GM12872 (cell line): ENCODE results near the gene HSD17B2.

Experiments used
- TF ChIP-seq, protein P1 (sequence below): IDR thresholded peaks from 3 replicates; pipeline ENCODE4 v1.5.1; 2011; ENCODE audit warnings: low read depth, mild to moderate bottlenecking, low read length, moderate library complexity; ENCODE audit not compliant: insufficient read depth

HSD17B2 gene

DNA sequence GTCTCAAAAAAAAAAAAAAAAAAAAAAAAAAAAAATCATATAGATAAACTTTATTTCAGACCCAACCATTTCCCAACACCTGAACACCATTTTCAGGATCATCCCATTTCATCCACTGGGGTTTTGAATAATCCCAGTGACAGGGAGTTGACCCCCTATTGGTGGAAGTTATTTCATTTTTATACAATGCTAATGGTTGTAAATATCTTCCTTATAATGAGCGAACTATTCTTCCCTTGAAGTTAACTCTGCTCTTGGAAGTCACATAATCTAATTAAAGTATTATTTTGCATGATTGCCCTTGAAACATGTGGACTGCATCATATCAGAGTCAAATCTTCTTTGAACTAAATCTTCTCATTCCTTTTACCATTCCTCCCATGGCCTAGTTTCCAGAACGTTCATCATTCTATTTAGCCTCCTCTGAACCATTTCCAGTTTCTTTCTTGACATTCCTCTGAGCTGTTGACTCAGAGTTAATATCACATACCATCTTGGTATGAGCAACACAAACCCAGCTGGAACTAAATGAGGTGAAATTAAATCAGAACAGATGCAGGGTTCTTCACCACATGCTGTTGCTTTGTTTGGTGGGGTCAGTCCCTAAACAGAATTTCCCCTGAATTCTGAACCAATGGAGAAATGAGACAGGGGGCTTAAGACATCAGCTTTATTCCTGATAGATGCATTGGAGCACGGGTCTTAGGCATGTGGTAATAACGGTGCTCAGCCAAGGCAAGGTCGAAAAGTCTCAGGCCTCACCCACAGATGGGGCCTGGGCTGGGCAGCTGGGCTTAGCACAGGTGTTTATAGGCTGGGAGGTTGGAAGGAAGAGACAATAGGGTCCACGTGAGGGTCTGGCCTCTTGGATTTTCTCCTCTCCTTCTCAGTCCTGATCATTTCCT is 8.9 kb downstream of the HSD17B2 start:
- TF ChIP-seq, protein P1, sequence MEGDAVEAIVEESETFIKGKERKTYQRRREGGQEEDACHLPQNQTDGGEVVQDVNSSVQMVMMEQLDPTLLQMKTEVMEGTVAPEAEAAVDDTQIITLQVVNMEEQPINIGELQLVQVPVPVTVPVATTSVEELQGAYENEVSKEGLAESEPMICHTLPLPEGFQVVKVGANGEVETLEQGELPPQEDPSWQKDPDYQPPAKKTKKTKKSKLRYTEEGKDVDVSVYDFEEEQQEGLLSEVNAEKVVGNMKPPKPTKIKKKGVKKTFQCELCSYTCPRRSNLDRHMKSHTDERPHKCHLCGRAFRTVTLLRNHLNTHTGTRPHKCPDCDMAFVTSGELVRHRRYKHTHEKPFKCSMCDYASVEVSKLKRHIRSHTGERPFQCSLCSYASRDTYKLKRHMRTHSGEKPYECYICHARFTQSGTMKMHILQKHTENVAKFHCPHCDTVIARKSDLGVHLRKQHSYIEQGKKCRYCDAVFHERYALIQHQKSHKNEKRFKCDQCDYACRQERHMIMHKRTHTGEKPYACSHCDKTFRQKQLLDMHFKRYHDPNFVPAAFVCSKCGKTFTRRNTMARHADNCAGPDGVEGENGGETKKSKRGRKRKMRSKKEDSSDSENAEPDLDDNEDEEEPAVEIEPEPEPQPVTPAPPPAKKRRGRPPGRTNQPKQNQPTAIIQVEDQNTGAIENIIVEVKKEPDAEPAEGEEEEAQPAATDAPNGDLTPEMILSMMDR: no peak

DNA sequence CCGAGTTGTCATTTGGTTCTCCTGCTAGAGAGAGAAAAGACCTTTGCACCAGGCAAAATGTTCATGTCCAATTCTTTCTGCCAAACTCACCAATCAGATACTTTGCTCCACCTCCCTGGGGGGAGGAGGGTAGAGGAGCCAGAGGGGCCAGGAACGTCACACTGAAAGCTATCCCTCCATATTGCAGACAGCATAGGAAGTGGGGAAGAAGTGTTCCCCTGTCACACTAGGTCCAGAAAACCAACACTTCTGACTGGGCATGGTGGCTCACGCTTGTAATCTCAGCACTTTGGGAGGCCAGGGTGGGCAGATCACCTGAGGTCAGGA is 9.5 kb downstream of the HSD17B2 start:
- TF ChIP-seq, protein P1: no peak

DNA sequence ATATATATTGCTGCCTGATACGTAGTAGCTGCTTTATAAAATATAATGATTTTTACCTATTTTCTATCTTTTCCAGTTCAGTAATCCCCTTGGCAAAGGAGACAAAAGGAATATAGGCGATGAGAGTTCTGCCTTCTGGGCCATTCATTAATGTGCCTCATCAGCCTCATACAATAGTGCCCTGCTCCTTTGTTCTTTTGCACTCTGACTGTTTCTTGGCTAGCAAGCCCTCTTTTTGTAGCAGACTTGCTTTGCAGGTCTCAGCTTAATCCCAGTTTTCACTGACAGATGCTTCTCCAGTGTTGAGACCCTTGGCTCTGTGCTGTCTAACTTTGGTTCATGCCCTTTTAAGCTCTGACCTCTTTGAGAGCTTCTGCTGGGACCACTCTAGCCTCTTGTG is 10.4 kb downstream of the HSD17B2 start:
- TF ChIP-seq, protein P1: no peak

DNA sequence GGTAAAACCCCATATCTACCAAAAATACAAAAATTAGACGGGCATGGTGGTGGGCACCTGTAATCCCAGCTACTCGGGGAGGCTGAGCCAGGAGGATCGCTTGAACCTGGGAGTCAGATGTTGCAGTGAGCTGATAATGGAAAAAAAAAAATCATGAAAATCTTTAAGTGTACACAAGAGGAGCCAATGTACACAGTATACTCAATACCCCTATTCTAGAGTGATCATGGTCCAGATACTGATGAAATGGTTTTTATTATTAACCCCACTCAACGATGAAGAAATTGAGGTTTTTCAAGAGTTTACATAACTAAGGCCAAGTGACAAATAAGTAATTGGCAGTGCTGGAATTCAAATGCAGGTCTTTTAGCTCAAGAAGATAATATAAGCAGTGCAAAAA is 11.5 kb downstream of the HSD17B2 start:
- TF ChIP-seq, protein P1: no peak

DNA sequence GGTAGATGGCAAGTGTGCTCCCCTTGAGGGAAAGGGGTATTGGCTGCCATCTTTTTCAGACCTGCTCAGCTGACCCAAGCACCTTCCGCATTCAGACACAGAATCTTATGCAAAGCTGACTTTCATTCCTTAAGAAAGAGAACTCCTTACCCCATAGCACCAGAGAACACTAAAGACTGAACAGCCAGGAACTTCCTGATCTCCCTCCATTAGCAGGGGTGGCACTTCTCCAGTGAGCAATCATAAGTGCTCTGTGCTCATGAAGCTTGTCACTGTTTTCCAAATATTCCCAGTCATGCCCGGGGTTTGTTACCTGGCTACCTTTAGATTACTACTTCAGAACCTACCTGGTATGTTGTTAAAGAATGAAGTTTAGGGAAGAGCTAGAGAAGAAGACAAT is 11.9 kb downstream of the HSD17B2 start:
- TF ChIP-seq, protein P1: no peak

DNA sequence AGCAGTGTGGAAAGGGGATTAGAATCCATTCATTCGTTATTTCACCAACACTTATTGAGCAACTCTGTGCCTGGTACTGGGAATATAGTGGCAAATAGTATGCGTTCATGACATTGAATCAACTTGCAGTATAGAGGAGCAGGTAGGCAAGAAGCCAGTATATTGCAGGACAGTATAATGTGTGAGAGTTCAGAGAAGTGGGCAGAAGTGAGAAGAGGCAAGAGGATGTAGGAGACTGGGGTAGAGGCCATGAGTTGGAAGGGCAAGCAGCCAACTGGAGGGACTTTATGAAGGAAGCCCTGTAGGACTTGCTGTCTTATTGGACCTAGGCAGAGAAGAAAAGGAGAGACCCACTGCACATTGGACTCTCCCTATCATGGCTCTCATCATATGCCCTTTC is 12.3 kb downstream of the HSD17B2 start:
- TF ChIP-seq, protein P1: no peak

DNA sequence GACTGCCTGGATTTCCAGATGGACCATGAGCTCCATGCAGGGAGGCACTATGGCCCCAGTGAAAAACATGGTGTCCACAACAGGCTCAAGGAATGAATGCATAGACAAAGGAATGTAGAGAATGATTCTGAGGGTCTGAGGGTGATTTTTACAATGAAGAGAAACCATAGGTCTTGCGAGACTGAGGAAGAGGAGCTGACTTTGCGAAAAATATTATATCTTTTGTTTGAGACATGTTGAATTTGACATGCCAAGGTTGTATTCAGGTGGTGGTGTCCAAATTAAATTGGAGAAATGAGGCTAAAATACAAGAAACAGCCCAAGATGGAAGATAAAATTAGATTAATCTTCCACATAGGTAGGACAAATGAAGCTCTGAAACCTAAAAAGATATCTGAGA is 12.7 kb downstream of the HSD17B2 start:
- TF ChIP-seq, protein P1: no peak
